Mammary microvascular endothelial cell (primary cell): ENCODE results near the gene INAFM1. TPM values are rescaled to one million over a fixed set of nuclear protein-coding genes. Genes with fewer than 3 reads are reported as not detected.

Source experiments
- total RNA-seq: library from RNA; depleted of rRNA; stranded (reverse); fragments of >200 nt; gene quantifications from 2 replicates; pipeline ENCODE4 v1.2.3, GENCODE V29; 2015

INAFM1 gene
- total RNA-seq, result 1.5 and 2.1 TPM in 2 replicates

GRCh38 chr19:47274071-47274890, at the start of gene INAFM1:
TSS of gene INAFM1 (plus strand) at chr19:47274885. CDS start at chr19:47274920, 35 bp downstream.

GRCh38 chr19:47230921-47231214, 43.8 kb upstream of the INAFM1 start, which contains the start of gene BBC3:
TSS of gene BBC3 (minus strand) at chr19:47231199. CDS start at chr19:47228431, 2,768 bp downstream.

GRCh38 chr19:47255879-47256692, 18.6 kb upstream of the INAFM1 start, which contains the start of gene CCDC9:
TSS of gene CCDC9 (plus strand) at chr19:47256525. CDS start at chr19:47258401, 1,876 bp downstream.

GRCh38 chr19:47309608-47310007, 34.9 kb downstream of the INAFM1 start, which contains the start of gene C5AR1:
TSS of gene C5AR1 (plus strand) at chr19:47309861. CDS start at chr19:47309896, 35 bp downstream.

Other genes starting within 250 kb of the INAFM1 start
- 56.9 and 67.6 TPM in 2 replicates for gene TMEM160, start 226.3 kb upstream of the INAFM1 start, total RNA-seq
- 26.8 and 30.0 TPM in 2 replicates for gene ZC3H4, start 161.1 kb upstream of the INAFM1 start, total RNA-seq
- gene SAE1, start 144.1 kb upstream of the INAFM1 start, total RNA-seq, result 208 and 209 TPM in 2 replicates
- gene BBC3, start 43.7 kb upstream of the INAFM1 start, total RNA-seq, result 22.5 and 25.8 TPM in 2 replicates
- gene CCDC9, start 18.4 kb upstream of the INAFM1 start, total RNA-seq, result 12.8 and 20.8 TPM in 2 replicates
- not detected in 2 replicates for gene C5AR1, start 35.0 kb downstream of the INAFM1 start, total RNA-seq
- not detected in 2 replicates for gene C5AR2, start 57.3 kb downstream of the INAFM1 start, total RNA-seq
- 20.3 and 20.4 TPM in 2 replicates for gene DHX34, start 74.4 kb downstream of the INAFM1 start, total RNA-seq
- gene MEIS3, start 144.6 kb downstream of the INAFM1 start, total RNA-seq, result not detected in 2 replicates
- not detected in 2 replicates for gene SLC8A2, start 197.0 kb downstream of the INAFM1 start, total RNA-seq
- 3.7 and 4.4 TPM in 2 replicates for gene KPTN, start 209.3 kb downstream of the INAFM1 start, total RNA-seq
- 147 and 150 TPM in 2 replicates for gene NAPA, start 240.2 kb downstream of the INAFM1 start, total RNA-seq